Neural progenitor cell (in vitro differentiated cells): ENCODE measurements around the gene DNAH7. TPM values are rescaled to one million over a fixed set of nuclear protein-coding genes. Genes with fewer than 3 reads are reported as not detected.

ENCODE experiments used
- DNase-seq: peaks from one replicate; pipeline ENCODE4 v3.0.0-alpha.2; 2016; ENCODE audit warnings: low spot score
- H2AFZ ChIP-seq: fragments of 200-600 bp; sonication (generic); replicated peaks from 2 replicates; pipeline ENCODE4 v1.6.1; 2016; ENCODE audit warnings: antibody characterized with exemption
- H3F3A ChIP-seq: fragments of 200-600 bp; sonication (generic); 2 replicates; pipeline ENCODE4 v1.6.1; 2016; ENCODE audit warnings: antibody characterized with exemption, low read depth
- H3K27ac ChIP-seq: fragments of 200-600 bp; sonication (generic); 2 replicates; pipeline ENCODE4 v1.5.1; 2016; ENCODE audit warnings: mild to moderate bottlenecking
- H3K27me3 ChIP-seq: fragments of 200-600 bp; sonication (generic); 2 replicates; pipeline ENCODE4 v1.6.1; 2016; ENCODE audit warnings: mild to moderate bottlenecking, moderate library complexity
- H3K36me3 ChIP-seq: fragments of 200-600 bp; sonication (generic); 2 replicates; pipeline ENCODE4 v1.5.1; 2016
- H3K4me1 ChIP-seq: fragments of 200-600 bp; sonication (generic); 2 replicates; pipeline ENCODE4 v1.6.1; 2016; ENCODE audit warnings: mixed run types
- H3K4me2 ChIP-seq: fragments of 200-600 bp; sonication (generic); 2 replicates; pipeline ENCODE4 v1.6.1; 2016
- H3K4me3 ChIP-seq: fragments of 200-600 bp; sonication (generic); 2 replicates; pipeline ENCODE4 v1.5.1; 2016
- H3K79me2 ChIP-seq: fragments of 200-600 bp; sonication (generic); 2 replicates; pipeline ENCODE4 v1.6.1; 2016; ENCODE audit warnings: low read depth
- H3K9ac ChIP-seq: fragments of 200-600 bp; sonication (generic); 2 replicates; pipeline ENCODE4 v1.6.1; 2016
- H3K9me3 ChIP-seq: fragments of 200-600 bp; sonication (generic); 2 replicates; pipeline ENCODE4 v1.5.1; 2016; ENCODE audit warnings: low read depth
- H4K20me1 ChIP-seq: fragments of 200-600 bp; sonication (generic); 2 replicates; pipeline ENCODE4 v1.6.1; 2016; ENCODE audit warnings: low read depth
- H3K27ac Mint-ChIP-seq: 3 replicates; pipeline ENCODE4 v1.8.0; 2021; ENCODE audit warnings: mixed read lengths
- H3K27me3 Mint-ChIP-seq: 2 replicates; pipeline ENCODE4 v1.8.0; 2022; ENCODE audit warnings: low read depth, mild to moderate bottlenecking, inconsistent platforms, moderate library complexity, mixed read lengths; ENCODE audit not compliant: insufficient read depth
- H3K36me3 Mint-ChIP-seq: 3 replicates; pipeline ENCODE4 v1.8.0; 2021; ENCODE audit warnings: mixed read lengths
- H3K4me1 Mint-ChIP-seq: 3 replicates; pipeline ENCODE4 v1.8.0; 2021; ENCODE audit warnings: mixed read lengths
- H3K4me3 Mint-ChIP-seq: 3 replicates; pipeline ENCODE4 v1.8.0; 2021; ENCODE audit warnings: mild to moderate bottlenecking, moderate library complexity, mixed read lengths
- H3K9me3 Mint-ChIP-seq: 3 replicates; pipeline ENCODE4 v1.8.0; 2020; ENCODE audit warnings: mixed read lengths
- EZH2 ChIP-seq: fragments of 200-600 bp; sonication (generic); IDR thresholded peaks from 2 replicates; pipeline ENCODE4 v1.6.1; 2017; ENCODE audit warnings: antibody characterized with exemption, mild to moderate bottlenecking, moderate library complexity
- EZH2phosphoT487 ChIP-seq: fragments of 200-600 bp; sonication (generic); IDR thresholded peaks from 2 replicates; pipeline ENCODE4 v1.6.1; 2017; ENCODE audit warnings: antibody characterized with exemption
- total RNA-seq: library from RNA; depleted of rRNA; stranded (reverse); fragments of >200 nt; gene quantifications from 2 replicates; pipeline ENCODE4 v1.2.3, GENCODE V29; 2015; ENCODE audit warnings: low replicate concordance
- TF ChIP-seq, protein P1 (sequence below): fragments of 200-600 bp; sonication (generic); IDR thresholded peaks from 2 replicates; pipeline ENCODE4 v1.5.1; 2017; ENCODE audit warnings: antibody characterized with exemption, mild to moderate bottlenecking

The DNAH7 gene
- total RNA-seq, result 0.25 and 0.49 TPM in 2 replicates

- Histone ChIP-seq H3K9me3 (no peaks in the 10 kb centered on the region), H3K27ac (no peak within 1 kb of the TSS), H3K79me2 (no peaks in the 10 kb centered on the region), H3K27me3 (peaks cover 25% of the 10 kb centered on the region), H3K9ac (no peak within 1 kb of the TSS), H3K4me2 (peak within 1 kb of the TSS; percentile 82), H3K4me1 (no peaks in the 10 kb centered on the region), H3K4me3 (peak within 1 kb of the TSS; percentile 90), H3K36me3 (no peaks in the 10 kb centered on the region), H4K20me1 (no peaks in the 10 kb centered on the region), H3F3A (peaks cover 3% of the 10 kb centered on the region), H2AFZ (peak within 1 kb of the TSS; percentile 99)
- Mint-ChIP-seq H3K4me3 (peak within 1 kb of the TSS; percentile 97), H3K9me3 (no peaks in the 10 kb centered on the region), H3K4me1 (peaks cover 6% of the 10 kb centered on the region), H3K36me3 (no peaks in the 10 kb centered on the region), H3K27ac (peak within 1 kb of the TSS; percentile 99), H3K27me3 (no peaks in the 10 kb centered on the region)
- peak; percentile 88 for DNase-seq
- no peak for TF ChIP-seq EZH2
- TF ChIP-seq, protein P1, sequence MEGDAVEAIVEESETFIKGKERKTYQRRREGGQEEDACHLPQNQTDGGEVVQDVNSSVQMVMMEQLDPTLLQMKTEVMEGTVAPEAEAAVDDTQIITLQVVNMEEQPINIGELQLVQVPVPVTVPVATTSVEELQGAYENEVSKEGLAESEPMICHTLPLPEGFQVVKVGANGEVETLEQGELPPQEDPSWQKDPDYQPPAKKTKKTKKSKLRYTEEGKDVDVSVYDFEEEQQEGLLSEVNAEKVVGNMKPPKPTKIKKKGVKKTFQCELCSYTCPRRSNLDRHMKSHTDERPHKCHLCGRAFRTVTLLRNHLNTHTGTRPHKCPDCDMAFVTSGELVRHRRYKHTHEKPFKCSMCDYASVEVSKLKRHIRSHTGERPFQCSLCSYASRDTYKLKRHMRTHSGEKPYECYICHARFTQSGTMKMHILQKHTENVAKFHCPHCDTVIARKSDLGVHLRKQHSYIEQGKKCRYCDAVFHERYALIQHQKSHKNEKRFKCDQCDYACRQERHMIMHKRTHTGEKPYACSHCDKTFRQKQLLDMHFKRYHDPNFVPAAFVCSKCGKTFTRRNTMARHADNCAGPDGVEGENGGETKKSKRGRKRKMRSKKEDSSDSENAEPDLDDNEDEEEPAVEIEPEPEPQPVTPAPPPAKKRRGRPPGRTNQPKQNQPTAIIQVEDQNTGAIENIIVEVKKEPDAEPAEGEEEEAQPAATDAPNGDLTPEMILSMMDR, result peak; percentile 97
These were observed at the start of gene DNAH7 for GRCh38 chr2:196068271-196069209. Gene DNAH7 (minus strand): TSS chr2:196068837. CDS start chr2:196068711, 126 bp downstream.

DNA sequence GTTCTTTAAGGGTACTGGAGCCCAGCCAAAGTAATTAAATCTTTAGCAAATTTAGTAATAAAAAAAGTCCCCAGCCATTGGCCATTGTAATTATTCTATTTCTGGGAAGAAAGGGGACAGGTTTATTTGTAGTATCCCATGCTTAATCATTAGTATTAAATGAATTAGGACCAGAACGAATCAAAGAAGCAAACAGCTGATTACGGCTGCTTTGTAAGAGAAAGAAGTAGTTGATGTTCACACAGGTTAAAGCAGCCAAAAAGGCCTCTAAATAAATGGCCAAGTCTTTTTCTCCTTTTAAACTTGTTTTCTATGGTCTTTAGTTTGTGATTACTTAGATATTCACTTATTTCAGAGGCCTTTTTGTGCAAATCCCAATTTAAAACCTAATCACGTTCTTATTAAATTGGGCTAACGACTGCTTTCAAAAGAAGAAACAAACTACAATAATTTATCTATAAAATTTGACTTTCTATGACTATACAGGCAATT, 48.6 kb upstream of the DNAH7 start:
- Histone ChIP-seq H3K9me3 (no peaks in the 10 kb centered on the region), H3K9ac (no peak overlapping the region), H4K20me1 (no peaks in the 10 kb centered on the region), H3K79me2 (no peaks in the 10 kb centered on the region), H3K27ac (no peak overlapping the region), H3K4me1 (peaks cover 20% of the 10 kb centered on the region), H3K4me3 (no peak overlapping the region), H3K4me2 (no peak overlapping the region), H2AFZ (no peak overlapping the region), H3K27me3 (no peaks in the 10 kb centered on the region), H3K36me3 (no peaks in the 10 kb centered on the region), H3F3A (peaks cover 12% of the 10 kb centered on the region)
- H3K4me3 Mint-ChIP-seq, result no peak overlapping the region
- H3K4me1 Mint-ChIP-seq, result peaks cover 27% of the 10 kb centered on the region
- no peak overlapping the region for H3K27ac Mint-ChIP-seq
- peaks cover 2% of the 10 kb centered on the region for H3K27me3 Mint-ChIP-seq
- no peak for DNase-seq
- TF ChIP-seq EZH2phosphoT487 (no peak), EZH2 (no peak)
- TF ChIP-seq, protein P1, result no peak
- peaks cover 5% of the 10 kb centered on the region for H3K9me3 Mint-ChIP-seq
- no peaks in the 10 kb centered on the region for H3K36me3 Mint-ChIP-seq

- TF ChIP-seq EZH2phosphoT487 (no peak), EZH2 (no peak)
- TF ChIP-seq, protein P1, result no peak
- Mint-ChIP-seq H3K9me3 (peaks cover 4% of the 10 kb centered on the region), H3K27me3 (no peaks in the 10 kb centered on the region), H3K4me3 (peak overlapping the region; percentile 73), H3K4me1 (peaks cover 33% of the 10 kb centered on the region), H3K36me3 (no peaks in the 10 kb centered on the region), H3K27ac (peak overlapping the region; percentile 100)
- H3K9ac ChIP-seq, result no peak overlapping the region
- peak overlapping the region; percentile 88 for H3K27ac ChIP-seq
- no peaks in the 10 kb centered on the region for H3K27me3 ChIP-seq
- H3K36me3 ChIP-seq, result no peaks in the 10 kb centered on the region
- no peaks in the 10 kb centered on the region for H3K79me2 ChIP-seq
- H4K20me1 ChIP-seq, result no peaks in the 10 kb centered on the region
- no peaks in the 10 kb centered on the region for H3K9me3 ChIP-seq
- peak; percentile 21 for DNase-seq
- peak overlapping the region; percentile 96 for H2AFZ ChIP-seq
- peaks cover 27% of the 10 kb centered on the region for H3K4me1 ChIP-seq
- H3K4me3 ChIP-seq, result peak overlapping the region; percentile 8
- H3F3A ChIP-seq, result peaks cover 16% of the 10 kb centered on the region
- peak overlapping the region; percentile 63 for H3K4me2 ChIP-seq
These were observed 44.7 kb upstream of the DNAH7 start for GRCh38 chr2:196113061-196113974.
